Loucy (cell line): ENCODE measurements around the gene HIP1.

ENCODE experiments used
- H2AFZ ChIP-seq: fragments of 200-600 bp; sonication (generic); 2 replicates; pipeline ENCODE4 v1.6.0; 2016; ENCODE audit warnings: antibody characterized with exemption, mild to moderate bottlenecking, low read length, moderate library complexity
- H3F3A ChIP-seq: fragments of 200-600 bp; 2 replicates; pipeline ENCODE4 v1.6.0; 2016; ENCODE audit warnings: antibody characterized with exemption, low read depth, mild to moderate bottlenecking
- H3K27me3 ChIP-seq: fragments of 200-600 bp; sonication (generic); 2 replicates; pipeline ENCODE4 v1.6.1; 2014; ENCODE audit warnings: low read length, mild to moderate bottlenecking; ENCODE audit not compliant: insufficient read depth, poor library complexity, severe bottlenecking
- H3K36me3 ChIP-seq: fragments of 200-600 bp; sonication (generic); 2 replicates; pipeline ENCODE4 v1.6.1; 2016; ENCODE audit warnings: low read length; ENCODE audit not compliant: insufficient read depth
- H3K4me1 ChIP-seq: fragments of 200-600 bp; sonication (generic); 2 replicates; pipeline ENCODE4 v1.5.1; 2014; ENCODE audit warnings: low read length, mild to moderate bottlenecking; ENCODE audit not compliant: insufficient read depth, poor library complexity, severe bottlenecking
- H3K4me2 ChIP-seq: fragments of 200-600 bp; sonication (generic); 2 replicates; pipeline ENCODE4 v1.6.0; 2014; ENCODE audit warnings: antibody characterized with exemption, low read length, low read depth, mild to moderate bottlenecking; ENCODE audit not compliant: poor library complexity, severe bottlenecking
- H3K4me3 ChIP-seq: fragments of 200-600 bp; sonication (generic); 2 replicates; pipeline ENCODE4 v1.5.1; 2014; ENCODE audit warnings: low read length, mild to moderate bottlenecking, mixed read lengths; ENCODE audit not compliant: poor library complexity, severe bottlenecking
- H3K79me2 ChIP-seq: fragments of 200-600 bp; sonication (generic); 2 replicates; pipeline ENCODE4 v1.6.1; 2014; ENCODE audit warnings: low read length; ENCODE audit not compliant: insufficient read depth
- H3K9ac ChIP-seq: fragments of 200-600 bp; sonication (generic); 2 replicates; pipeline ENCODE4 v1.6.0; 2014; ENCODE audit warnings: mild to moderate bottlenecking, low read depth, low read length, moderate library complexity; ENCODE audit not compliant: poor library complexity, severe bottlenecking
- H3K9me2 ChIP-seq: fragments of 200-600 bp; sonication (generic); replicated peaks from 2 replicates; pipeline ENCODE4 v1.6.1; 2016; ENCODE audit warnings: low read depth, low read length, mixed read lengths
- H3K9me3 ChIP-seq: fragments of 200-600 bp; sonication (generic); 2 replicates; pipeline ENCODE4 v1.6.1; 2014; ENCODE audit warnings: mild to moderate bottlenecking, antibody characterized with exemption, low read length, low read depth; ENCODE audit not compliant: insufficient read depth
- H4K20me1 ChIP-seq: fragments of 200-600 bp; sonication (generic); 2 replicates; pipeline ENCODE4 v1.6.0; 2014; ENCODE audit warnings: antibody characterized with exemption, low read length, mild to moderate bottlenecking; ENCODE audit not compliant: insufficient read depth, poor library complexity, severe bottlenecking
- EZH2phosphoT487 ChIP-seq: fragments of 200-600 bp; IDR thresholded peaks from 2 replicates; pipeline ENCODE4 v1.6.1; 2018; ENCODE audit warnings: antibody characterized with exemption, mild to moderate bottlenecking, moderate library complexity, borderline replicate concordance
- TF ChIP-seq, protein P1 (sequence below): fragments of 200-600 bp; sonication (generic); conservative IDR thresholded peaks from 2 replicates; pipeline ENCODE4 v1.5.1; 2014; ENCODE audit warnings: mild to moderate bottlenecking, antibody characterized with exemption, low read length

The HIP1 gene

DNA sequence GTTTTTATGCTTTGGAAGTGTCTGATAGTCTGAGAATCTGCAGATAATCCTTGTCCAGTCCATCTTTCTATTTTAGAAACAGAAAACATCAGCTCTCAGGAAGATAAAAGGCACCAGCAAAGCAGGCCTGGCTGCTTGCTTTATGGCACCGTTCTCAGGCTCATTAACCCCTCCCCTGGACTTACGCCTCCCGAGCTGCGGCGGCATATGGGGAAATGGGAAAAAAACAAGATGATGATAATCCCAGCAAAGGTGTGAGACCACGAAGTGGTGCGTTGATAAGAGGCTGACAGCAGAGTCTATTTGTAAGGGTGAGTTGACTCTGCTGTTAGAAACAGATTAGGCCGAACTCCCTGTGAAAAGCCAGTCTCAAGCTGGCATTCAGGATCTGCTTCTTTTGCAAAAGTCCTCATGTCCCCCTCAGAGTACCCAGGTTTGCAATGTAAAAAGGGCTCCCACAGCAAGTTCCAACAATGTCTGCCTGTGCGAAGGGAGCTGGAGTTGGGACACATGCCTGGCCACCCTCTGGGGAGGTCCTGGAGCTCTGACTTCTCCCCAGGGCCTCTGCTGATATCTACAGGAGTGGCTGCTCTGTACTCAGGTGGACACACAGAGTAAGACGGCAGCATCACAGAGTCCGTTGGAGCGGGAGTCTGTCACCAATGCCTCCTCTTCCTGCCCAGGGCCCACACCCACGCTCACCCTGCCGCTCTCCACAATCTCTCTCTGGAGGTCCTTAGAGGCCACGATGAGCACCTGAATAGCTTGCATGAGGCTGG is 192.3 kb downstream of the HIP1 start:
- Histone ChIP-seq H3K4me1 (no peaks in the 10 kb centered on the region), H3K4me3 (no peak overlapping the region), H2AFZ (no peak overlapping the region), H3K27me3 (no peaks in the 10 kb centered on the region), H3K9me3 (no peaks in the 10 kb centered on the region), H3K79me2 (no peaks in the 10 kb centered on the region), H3K9me2 (no peaks in the 10 kb centered on the region), H4K20me1 (no peaks in the 10 kb centered on the region), H3K36me3 (no peaks in the 10 kb centered on the region), H3K9ac (no peak overlapping the region), H3F3A (no peaks in the 10 kb centered on the region), H3K4me2 (no peak overlapping the region)
- TF ChIP-seq EZH2phosphoT487: no peak
- TF ChIP-seq, protein P1, sequence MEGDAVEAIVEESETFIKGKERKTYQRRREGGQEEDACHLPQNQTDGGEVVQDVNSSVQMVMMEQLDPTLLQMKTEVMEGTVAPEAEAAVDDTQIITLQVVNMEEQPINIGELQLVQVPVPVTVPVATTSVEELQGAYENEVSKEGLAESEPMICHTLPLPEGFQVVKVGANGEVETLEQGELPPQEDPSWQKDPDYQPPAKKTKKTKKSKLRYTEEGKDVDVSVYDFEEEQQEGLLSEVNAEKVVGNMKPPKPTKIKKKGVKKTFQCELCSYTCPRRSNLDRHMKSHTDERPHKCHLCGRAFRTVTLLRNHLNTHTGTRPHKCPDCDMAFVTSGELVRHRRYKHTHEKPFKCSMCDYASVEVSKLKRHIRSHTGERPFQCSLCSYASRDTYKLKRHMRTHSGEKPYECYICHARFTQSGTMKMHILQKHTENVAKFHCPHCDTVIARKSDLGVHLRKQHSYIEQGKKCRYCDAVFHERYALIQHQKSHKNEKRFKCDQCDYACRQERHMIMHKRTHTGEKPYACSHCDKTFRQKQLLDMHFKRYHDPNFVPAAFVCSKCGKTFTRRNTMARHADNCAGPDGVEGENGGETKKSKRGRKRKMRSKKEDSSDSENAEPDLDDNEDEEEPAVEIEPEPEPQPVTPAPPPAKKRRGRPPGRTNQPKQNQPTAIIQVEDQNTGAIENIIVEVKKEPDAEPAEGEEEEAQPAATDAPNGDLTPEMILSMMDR: no peak

DNA sequence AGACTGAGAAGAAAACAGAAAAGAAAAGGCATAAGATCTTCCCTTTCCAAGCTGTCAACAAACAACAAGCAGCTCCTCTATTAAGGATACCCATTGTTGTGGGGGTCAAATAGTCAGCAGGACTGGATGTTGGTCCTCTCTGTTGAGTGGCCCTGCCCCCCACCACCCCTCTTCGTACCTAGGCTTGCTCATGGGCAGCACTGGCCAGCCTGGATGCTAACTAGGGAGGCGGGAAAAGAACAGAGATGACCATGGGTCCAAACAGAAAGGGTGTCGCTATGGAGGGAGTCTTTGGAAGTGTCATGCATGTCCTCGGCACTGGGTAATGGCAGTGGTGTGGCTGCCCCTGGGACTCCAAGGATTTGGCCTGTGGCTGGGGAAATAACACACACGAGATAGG is 201.0 kb downstream of the HIP1 start:
- H3K4me3 ChIP-seq: no peak overlapping the region
- H3K27me3 ChIP-seq: no peaks in the 10 kb centered on the region
- H3K9me3 ChIP-seq: no peaks in the 10 kb centered on the region
- no peaks in the 10 kb centered on the region for H3F3A ChIP-seq
- no peaks in the 10 kb centered on the region for H3K4me1 ChIP-seq
- TF ChIP-seq, protein P1: no peak
- TF ChIP-seq EZH2phosphoT487: no peak
- no peak overlapping the region for H2AFZ ChIP-seq
- H3K9me2 ChIP-seq: no peaks in the 10 kb centered on the region
- H3K4me2 ChIP-seq: no peak overlapping the region
- H3K36me3 ChIP-seq: no peaks in the 10 kb centered on the region
- no peak overlapping the region for H3K9ac ChIP-seq
- H4K20me1 ChIP-seq: no peaks in the 10 kb centered on the region
- H3K79me2 ChIP-seq: no peaks in the 10 kb centered on the region

DNA sequence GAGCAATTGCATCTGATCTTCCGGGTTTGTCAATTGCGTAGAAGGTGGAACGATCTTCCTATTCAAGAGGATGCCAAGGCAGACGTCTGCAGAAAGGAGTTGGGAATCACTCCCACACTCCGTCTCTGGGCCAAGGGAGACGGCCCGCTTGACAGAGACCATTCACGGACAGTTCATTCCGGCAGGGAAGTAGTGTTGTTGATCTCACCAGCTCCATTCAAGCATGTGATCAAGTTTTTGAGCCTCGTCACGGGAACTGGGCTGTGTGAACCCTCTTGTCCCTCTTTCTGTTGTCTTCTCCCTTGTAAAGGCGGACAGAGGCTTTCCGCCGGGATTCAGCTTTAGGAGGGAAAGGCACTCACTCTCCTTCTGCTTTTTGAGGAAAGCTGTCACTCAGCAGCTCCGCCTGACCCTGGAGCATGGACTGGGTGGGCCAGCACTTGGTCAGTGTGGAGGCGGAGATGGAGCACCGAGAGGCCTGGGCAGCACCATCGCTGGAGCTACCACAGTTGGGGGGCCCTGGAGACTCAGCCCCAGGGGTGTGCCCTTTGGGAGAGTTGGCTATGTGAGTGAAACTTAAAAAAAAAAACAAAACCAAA is 201.7 kb downstream of the HIP1 start:
- Histone ChIP-seq H3K9me2 (no peaks in the 10 kb centered on the region), H3K9me3 (no peaks in the 10 kb centered on the region), H3K9ac (no peak overlapping the region), H3K4me3 (no peak overlapping the region), H2AFZ (no peak overlapping the region), H3K4me2 (no peak overlapping the region), H3K79me2 (no peaks in the 10 kb centered on the region), H3K4me1 (no peaks in the 10 kb centered on the region), H4K20me1 (no peaks in the 10 kb centered on the region), H3F3A (no peaks in the 10 kb centered on the region), H3K36me3 (no peaks in the 10 kb centered on the region), H3K27me3 (no peaks in the 10 kb centered on the region)
- TF ChIP-seq EZH2phosphoT487: no peak
- TF ChIP-seq, protein P1: no peak
